ENCODE measurements around the gene ZNF302. TPM values are rescaled to one million over a fixed set of nuclear protein-coding genes. Genes with fewer than 3 reads are reported as not detected.
"Not testable (repeated sequence)": the region's sequence is repeated elsewhere in the genome, so short reads cannot be mapped to it uniquely, and the experiment has no call there.

ZNF302 gene
- total RNA-seq, 2 donors from 2014 or later, result 9.0 to 11.5 TPM

GRCh38 chr19:34664870-34665269 is 12.6 kb upstream of the ZNF302 start:
- DNase-seq, result no peak
- Mint-ChIP-seq H3K4me1 (peaks cover 26% of the 10 kb centered on the region), H3K27me3 (peaks cover 5% of the 10 kb centered on the region), H3K36me3 (ENCODE audit: low read depth) (no peaks in the 10 kb centered on the region), H3K4me3 (no peak overlapping the region), H3K27ac (no peak overlapping the region)
- H3K9me3 ChIP-seq (ENCODE audit: control insufficient read depth, low read length, poor library complexity, severe bottlenecking), result no peaks in the 10 kb centered on the region
- ATAC-seq, result no peak

DNA sequence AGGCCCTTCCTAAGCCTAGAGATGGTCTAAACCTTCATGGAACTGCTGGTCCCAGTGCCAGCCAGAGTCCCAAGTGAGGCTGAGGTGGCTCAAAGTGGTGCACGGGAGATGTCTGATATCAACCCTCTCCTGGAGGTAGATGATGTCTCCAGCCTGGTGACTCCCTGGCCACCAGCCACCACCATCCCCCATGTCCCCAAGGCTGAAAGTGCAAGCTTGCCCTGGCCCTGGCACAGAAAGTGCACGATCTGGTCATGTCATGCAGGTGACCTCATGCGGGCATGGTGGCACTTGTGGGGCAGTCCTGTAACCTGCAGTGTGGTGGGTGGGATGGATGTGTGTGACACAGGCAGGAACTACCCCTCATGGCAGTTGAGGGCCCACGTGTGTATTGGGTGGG is 12.2 kb upstream of the ZNF302 start:
- H3K27ac Mint-ChIP-seq; H3K4me3 Mint-ChIP-seq; DNase-seq; ATAC-seq; H3K27me3 Mint-ChIP-seq; H3K36me3 Mint-ChIP-seq (ENCODE audit: low read depth); H3K9me3 ChIP-seq (ENCODE audit: control insufficient read depth, low read length, poor library complexity, severe bottlenecking): not testable (repeated sequence)
- H3K4me1 Mint-ChIP-seq, result peaks cover 26% of the 10 kb centered on the region

DNA sequence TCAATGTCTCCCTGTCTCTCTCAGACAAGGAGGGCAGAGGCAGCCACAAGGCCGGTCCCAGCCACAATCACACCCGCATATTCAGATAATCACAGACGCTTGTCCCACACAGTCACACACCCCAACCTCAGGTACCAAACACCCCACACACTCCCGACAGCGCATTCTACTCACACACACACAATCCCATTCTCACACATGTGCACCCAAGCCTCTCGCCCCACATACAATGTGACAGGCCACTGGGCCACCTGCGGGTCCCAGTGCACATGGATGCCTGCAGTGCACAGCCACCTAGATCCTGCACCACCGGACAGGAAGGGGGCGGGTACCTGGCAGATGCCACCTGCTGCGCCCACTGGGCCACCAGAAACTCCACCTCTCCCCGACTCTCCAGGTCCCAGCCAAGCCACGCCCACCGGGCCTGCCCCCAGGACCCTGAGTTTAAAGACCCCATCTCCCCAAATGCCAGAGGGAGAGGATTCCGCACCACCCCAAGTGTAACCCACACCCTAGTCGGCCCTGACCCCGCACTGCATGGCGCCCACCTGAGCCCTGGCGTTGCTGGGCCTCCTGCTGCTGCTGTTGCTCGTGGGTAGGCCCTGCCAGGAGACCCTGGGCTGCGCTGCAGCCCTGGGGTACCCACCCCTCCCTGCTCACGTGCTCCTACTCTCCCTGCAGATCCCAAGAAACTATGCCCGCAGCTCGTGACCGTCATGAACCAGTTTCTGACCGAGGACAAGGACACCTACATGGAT is 11.1 kb upstream of the ZNF302 start:
- Mint-ChIP-seq H3K36me3 (ENCODE audit: low read depth) (no peaks in the 10 kb centered on the region), H3K27me3 (peaks cover 5% of the 10 kb centered on the region), H3K27ac (peak overlapping the region; percentile 44), H3K4me1 (peaks cover 26% of the 10 kb centered on the region), H3K4me3 (peak overlapping the region; percentile 70)
- H3K9me3 ChIP-seq (ENCODE audit: control insufficient read depth, low read length, poor library complexity, severe bottlenecking), result no peaks in the 10 kb centered on the region
- DNase-seq (no peak), ATAC-seq (no peak)

DNA sequence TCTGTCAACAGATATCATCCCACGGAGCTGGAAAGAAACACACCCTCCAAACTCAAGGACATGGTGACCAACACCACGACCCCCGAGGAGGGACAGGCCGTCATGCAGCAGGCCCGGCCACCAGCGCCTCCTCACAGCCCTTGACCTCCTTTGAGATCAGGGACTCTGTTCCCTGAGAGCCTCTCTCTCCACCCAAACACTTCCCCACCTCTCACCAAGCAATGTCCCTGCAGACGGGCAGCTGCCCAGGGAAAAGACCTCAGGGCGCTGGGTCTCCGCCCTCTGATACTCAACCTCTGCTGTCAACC is 10.6 kb upstream of the ZNF302 start:
- no peak for ATAC-seq
- no peak for DNase-seq
- H3K4me1 Mint-ChIP-seq, result peaks cover 26% of the 10 kb centered on the region

GRCh38 chr19:34667349-34668076 is 10.0 kb upstream of the ZNF302 start:
- H3K4me1 Mint-ChIP-seq, result peaks cover 26% of the 10 kb centered on the region
- DNase-seq (no peak), ATAC-seq (no peak)
- no peaks in the 10 kb centered on the region for H3K36me3 Mint-ChIP-seq (ENCODE audit: low read depth)
- H3K4me3 Mint-ChIP-seq, result peak overlapping the region; percentile 70
- H3K27me3 Mint-ChIP-seq, result peaks cover 5% of the 10 kb centered on the region
- peak overlapping the region; percentile 44 for H3K27ac Mint-ChIP-seq
- no peaks in the 10 kb centered on the region for H3K9me3 ChIP-seq (ENCODE audit: control insufficient read depth, low read length, poor library complexity, severe bottlenecking)

More for the DNA sequence above, 10.6 kb upstream of the ZNF302 start:
- Mint-ChIP-seq H3K27me3 (peaks cover 5% of the 10 kb centered on the region), H3K27ac (peak overlapping the region; percentile 44), H3K4me3 (peak overlapping the region; percentile 70), H3K36me3 (ENCODE audit: low read depth) (no peaks in the 10 kb centered on the region)
- no peaks in the 10 kb centered on the region for H3K9me3 ChIP-seq (ENCODE audit: control insufficient read depth, low read length, poor library complexity, severe bottlenecking)

- H3K4me3 Mint-ChIP-seq; H3K9me3 ChIP-seq (ENCODE audit: control insufficient read depth, low read length, poor library complexity, severe bottlenecking); ATAC-seq; H3K27me3 Mint-ChIP-seq; DNase-seq; H3K36me3 Mint-ChIP-seq (ENCODE audit: low read depth): not testable (repeated sequence)
- H3K4me1 Mint-ChIP-seq, result peaks cover 22% of the 10 kb centered on the region
- H3K27ac Mint-ChIP-seq, result peak overlapping the region; percentile 44
These were observed 9.3 kb upstream of the ZNF302 start for GRCh38 chr19:34668077-34668689.

DNA sequence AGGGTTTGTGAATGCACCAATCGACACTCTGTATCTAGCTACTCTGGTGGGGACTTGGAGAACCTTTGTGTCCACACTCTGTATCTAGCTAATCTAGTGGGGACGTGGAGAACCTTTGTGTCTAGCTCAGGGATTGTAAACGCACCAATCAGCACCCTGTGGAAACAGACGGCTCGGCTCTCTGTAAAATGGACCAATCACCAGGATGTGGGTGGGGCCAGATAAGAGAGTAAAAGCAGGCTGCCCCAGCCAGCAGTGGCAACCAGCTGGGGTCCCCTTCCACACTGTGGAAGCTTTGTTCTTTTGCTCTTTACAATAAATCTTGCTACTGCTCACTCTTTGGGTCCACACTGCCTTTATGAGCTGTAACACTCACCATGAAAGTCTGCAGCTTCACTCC is 8.8 kb upstream of the ZNF302 start:
- H3K4me1 Mint-ChIP-seq, result peaks cover 17% of the 10 kb centered on the region
- not testable (repeated sequence) for H3K4me3 Mint-ChIP-seq; DNase-seq; H3K9me3 ChIP-seq (ENCODE audit: control insufficient read depth, low read length, poor library complexity, severe bottlenecking); ATAC-seq; H3K36me3 Mint-ChIP-seq (ENCODE audit: low read depth); H3K27ac Mint-ChIP-seq
- H3K27me3 Mint-ChIP-seq, result peaks cover 11% of the 10 kb centered on the region

DNA sequence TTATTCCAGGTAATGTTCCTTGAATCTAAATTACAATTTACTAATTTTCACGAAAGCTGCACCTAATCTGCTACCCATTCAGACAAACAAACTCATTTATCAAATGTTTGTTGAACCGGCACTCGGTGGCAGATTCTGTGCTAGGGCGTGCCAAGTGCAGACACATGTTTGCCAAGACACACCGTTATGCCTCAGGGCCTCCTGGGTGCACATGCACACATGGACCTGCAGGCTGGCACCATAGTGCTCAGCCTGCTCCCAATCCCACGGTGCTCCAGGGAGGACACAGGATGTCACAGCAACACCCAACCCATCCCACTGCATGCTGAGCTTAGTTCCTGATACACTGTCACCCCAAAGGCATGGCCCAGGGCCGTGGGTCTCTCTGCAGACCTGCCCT is 8.2 kb upstream of the ZNF302 start:
- Mint-ChIP-seq H3K4me1 (peaks cover 14% of the 10 kb centered on the region), H3K4me3 (peak overlapping the region; percentile 49), H3K36me3 (ENCODE audit: low read depth) (no peaks in the 10 kb centered on the region), H3K27me3 (peaks cover 16% of the 10 kb centered on the region), H3K27ac (peak overlapping the region; percentile 56)
- H3K9me3 ChIP-seq (ENCODE audit: control insufficient read depth, low read length, poor library complexity, severe bottlenecking), result no peaks in the 10 kb centered on the region
- no peak for DNase-seq
- no peak for ATAC-seq

DNA sequence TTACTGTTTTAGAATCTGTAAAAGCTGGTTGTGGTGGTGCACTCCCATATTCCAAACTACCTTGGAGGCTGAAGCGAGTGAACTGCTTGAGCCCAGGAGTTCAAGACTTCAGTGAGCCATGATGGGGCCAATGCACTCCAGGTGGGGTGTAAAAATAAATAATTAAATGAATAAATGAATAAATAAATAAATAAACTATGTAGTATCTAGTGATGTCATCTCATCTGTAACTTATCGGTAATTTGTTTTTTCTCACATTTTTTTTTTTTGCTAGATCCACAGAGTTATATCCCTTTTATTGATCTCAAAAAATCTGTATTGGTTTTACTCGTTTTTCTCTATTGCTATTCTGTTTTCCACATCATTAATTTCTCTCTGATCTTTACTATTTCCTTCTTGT is 5.5 kb upstream of the ZNF302 start:
- no peaks in the 10 kb centered on the region for H3K36me3 Mint-ChIP-seq (ENCODE audit: low read depth)
- DNase-seq, result no peak
- peaks cover 2% of the 10 kb centered on the region for H3K9me3 ChIP-seq (ENCODE audit: control insufficient read depth, low read length, poor library complexity, severe bottlenecking)
- no peak for ATAC-seq
- no peak overlapping the region for H3K4me3 Mint-ChIP-seq
- H3K27ac Mint-ChIP-seq, result no peak overlapping the region
- peaks cover 13% of the 10 kb centered on the region for H3K4me1 Mint-ChIP-seq
- H3K27me3 Mint-ChIP-seq, result peaks cover 20% of the 10 kb centered on the region

DNA sequence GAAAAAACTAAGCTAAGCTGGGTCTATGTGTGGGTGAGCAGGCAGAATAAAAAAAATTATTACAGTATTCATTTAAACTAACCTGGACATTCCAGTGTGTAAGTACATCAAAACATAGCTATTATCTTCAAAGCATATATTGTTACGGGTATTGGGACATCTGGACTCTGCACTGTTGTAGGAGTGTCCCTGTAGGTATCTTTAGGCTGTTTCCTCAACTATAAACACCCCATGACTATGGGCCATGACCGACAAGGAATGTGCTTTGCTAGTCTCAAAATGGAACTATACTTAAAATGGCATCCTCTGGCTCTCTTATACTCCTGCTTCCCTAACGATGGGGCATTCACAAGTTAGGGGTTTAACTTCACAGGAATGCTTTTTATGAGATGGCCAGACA is 3.9 kb upstream of the ZNF302 start:
- Mint-ChIP-seq H3K4me1 (peaks cover 7% of the 10 kb centered on the region), H3K36me3 (ENCODE audit: low read depth) (no peaks in the 10 kb centered on the region), H3K27me3 (peaks cover 20% of the 10 kb centered on the region), H3K27ac (no peak overlapping the region), H3K4me3 (no peak overlapping the region)
- DNase-seq (no peak), ATAC-seq (no peak)
- H3K9me3 ChIP-seq (ENCODE audit: control insufficient read depth, low read length, poor library complexity, severe bottlenecking), result peaks cover 2% of the 10 kb centered on the region

DNA sequence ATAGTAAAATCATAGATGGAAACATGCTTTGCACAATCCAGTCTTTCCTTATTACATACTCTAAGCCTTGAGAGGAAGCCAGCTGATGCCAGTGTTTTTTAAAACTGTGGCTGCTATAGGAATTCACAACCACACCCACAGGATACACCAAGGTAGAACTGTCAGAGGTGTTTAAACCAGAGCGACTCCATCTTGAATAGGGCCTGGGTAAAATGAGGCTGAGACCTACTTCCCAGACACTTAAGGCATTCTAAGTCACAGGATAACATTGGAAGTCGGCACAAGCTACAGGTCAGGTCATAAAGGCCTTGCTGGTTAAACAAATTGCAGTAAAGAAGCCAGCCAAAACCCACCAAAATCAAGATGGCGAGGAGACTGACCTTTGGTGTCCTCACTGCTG is 2.2 kb upstream of the ZNF302 start:
- H3K4me1 Mint-ChIP-seq, result peaks cover 7% of the 10 kb centered on the region
- H3K9me3 ChIP-seq (ENCODE audit: control insufficient read depth, low read length, poor library complexity, severe bottlenecking), result peaks cover 4% of the 10 kb centered on the region
- ATAC-seq (no peak), DNase-seq (no peak)
- no peak overlapping the region for H3K4me3 Mint-ChIP-seq
- H3K27ac Mint-ChIP-seq, result no peak overlapping the region
- peaks cover 15% of the 10 kb centered on the region for H3K27me3 Mint-ChIP-seq
- H3K36me3 Mint-ChIP-seq (ENCODE audit: low read depth), result peaks cover 6% of the 10 kb centered on the region

GRCh38 chr19:34675919-34676318 is 1.6 kb upstream of the ZNF302 start:
- H3K9me3 ChIP-seq (ENCODE audit: control insufficient read depth, low read length, poor library complexity, severe bottlenecking), result peaks cover 4% of the 10 kb centered on the region
- no peak for ATAC-seq
- H3K27me3 Mint-ChIP-seq, result peaks cover 15% of the 10 kb centered on the region
- H3K27ac Mint-ChIP-seq, result peak overlapping the region; percentile 99
- no peak for DNase-seq
- peaks cover 7% of the 10 kb centered on the region for H3K4me1 Mint-ChIP-seq
- H3K4me3 Mint-ChIP-seq, result peak overlapping the region; percentile 95
- H3K36me3 Mint-ChIP-seq (ENCODE audit: low read depth), result peaks cover 8% of the 10 kb centered on the region

- peak within 1 kb of the TSS; percentile 95 for H3K4me3 Mint-ChIP-seq
- peaks cover 9% of the 10 kb centered on the region for H3K9me3 ChIP-seq (ENCODE audit: control insufficient read depth, low read length, poor library complexity, severe bottlenecking)
- peak within 1 kb of the TSS; percentile 99 for H3K27ac Mint-ChIP-seq
- peaks cover 8% of the 10 kb centered on the region for H3K36me3 Mint-ChIP-seq (ENCODE audit: low read depth)
- peaks cover 15% of the 10 kb centered on the region for H3K27me3 Mint-ChIP-seq
- DNase-seq (peak in 1 of 3 donors; percentile 33), ATAC-seq (peak; percentile 77)
- peaks cover 7% of the 10 kb centered on the region for H3K4me1 Mint-ChIP-seq
These were observed 637 bp upstream of the ZNF302 start, which contains the start of gene SCGB2B2 for GRCh38 chr19:34676697-34677385. TSS of gene SCGB2B2 (minus strand) at chr19:34677159. CDS start at chr19:34594563, 82,596 bp downstream.

Data from T-helper 17 cell (primary cell).